ENCODE results near the gene AIF1L. TPM values are rescaled to one million over a fixed set of nuclear protein-coding genes. Genes with fewer than 3 reads are reported as not detected.

Gene AIF1L
- total RNA-seq, 2 experiments from 2014 or later, result not detected

DNA sequence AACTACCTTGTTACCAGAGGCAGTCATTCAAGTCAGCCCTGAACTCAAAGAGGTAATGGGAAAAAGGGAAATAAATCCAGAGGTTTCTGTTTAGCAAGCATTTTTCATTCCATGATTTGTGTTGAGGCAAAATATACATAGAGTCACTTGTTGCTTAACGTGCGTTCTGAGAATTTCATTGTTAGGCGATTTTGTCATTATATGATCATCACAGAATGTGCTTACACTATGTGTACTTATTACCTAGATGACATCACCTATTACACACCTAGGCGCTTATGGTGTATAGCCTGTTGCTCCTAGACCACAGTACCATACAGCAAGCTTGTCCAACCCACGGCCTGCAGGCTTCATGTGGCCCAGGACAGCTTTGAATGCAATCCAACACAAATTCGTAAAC lies 65.3 kb downstream of the AIF1L start:
- Histone ChIP-seq H3K4me2 (ENCODE audit: low read length) (no peak overlapping the region), H3K4me3 (ENCODE audit: low read depth, low read length, poor library complexity, severe bottlenecking) (no peak overlapping the region), H2AFZ (ENCODE audit: low read length) (no peak overlapping the region), H3K4me1 (ENCODE audit: insufficient read depth, low read length, poor library complexity, severe bottlenecking) (no peaks in the 10 kb centered on the region), H3K9me2 (ENCODE audit: insufficient read depth, low read length) (no peaks in the 10 kb centered on the region), H4K20me1 (ENCODE audit: insufficient read depth, low read length) (no peaks in the 10 kb centered on the region), H3K9me3 (ENCODE audit: low read length) (no peaks in the 10 kb centered on the region), H3K27ac (ENCODE audit: low read depth, low read length, poor library complexity, severe bottlenecking) (no peak overlapping the region), H3K79me2 (ENCODE audit: insufficient read depth, low read depth, low read length) (no peaks in the 10 kb centered on the region), H3K36me3 (ENCODE audit: insufficient read depth, low read length) (peaks cover 86% of the 10 kb centered on the region)
- no TSS peak for BruUV-seq (replicated peaks)
- no peak for DNase-seq (ENCODE audit: low spot score)
- no peak for TF ChIP-seq EZH2phosphoT487 (IDR thresholded peaks at IDR 0.05; ENCODE audit: borderline replicate concordance, low read depth, low read length)
- TF ChIP-seq, protein P1, sequence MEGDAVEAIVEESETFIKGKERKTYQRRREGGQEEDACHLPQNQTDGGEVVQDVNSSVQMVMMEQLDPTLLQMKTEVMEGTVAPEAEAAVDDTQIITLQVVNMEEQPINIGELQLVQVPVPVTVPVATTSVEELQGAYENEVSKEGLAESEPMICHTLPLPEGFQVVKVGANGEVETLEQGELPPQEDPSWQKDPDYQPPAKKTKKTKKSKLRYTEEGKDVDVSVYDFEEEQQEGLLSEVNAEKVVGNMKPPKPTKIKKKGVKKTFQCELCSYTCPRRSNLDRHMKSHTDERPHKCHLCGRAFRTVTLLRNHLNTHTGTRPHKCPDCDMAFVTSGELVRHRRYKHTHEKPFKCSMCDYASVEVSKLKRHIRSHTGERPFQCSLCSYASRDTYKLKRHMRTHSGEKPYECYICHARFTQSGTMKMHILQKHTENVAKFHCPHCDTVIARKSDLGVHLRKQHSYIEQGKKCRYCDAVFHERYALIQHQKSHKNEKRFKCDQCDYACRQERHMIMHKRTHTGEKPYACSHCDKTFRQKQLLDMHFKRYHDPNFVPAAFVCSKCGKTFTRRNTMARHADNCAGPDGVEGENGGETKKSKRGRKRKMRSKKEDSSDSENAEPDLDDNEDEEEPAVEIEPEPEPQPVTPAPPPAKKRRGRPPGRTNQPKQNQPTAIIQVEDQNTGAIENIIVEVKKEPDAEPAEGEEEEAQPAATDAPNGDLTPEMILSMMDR (conservative IDR thresholded peaks at IDR 0.05; ENCODE audit: low read length), result no peak
- POLR2A ChIA-PET, result no interaction called here
- intact Hi-C loops (cut with micrococcal nuclease; ENCODE audit: unreplicated experiment), result no loop called here
- CTCF ChIA-PET (ENCODE audit: unreplicated experiment), result no interaction called here

DNA sequence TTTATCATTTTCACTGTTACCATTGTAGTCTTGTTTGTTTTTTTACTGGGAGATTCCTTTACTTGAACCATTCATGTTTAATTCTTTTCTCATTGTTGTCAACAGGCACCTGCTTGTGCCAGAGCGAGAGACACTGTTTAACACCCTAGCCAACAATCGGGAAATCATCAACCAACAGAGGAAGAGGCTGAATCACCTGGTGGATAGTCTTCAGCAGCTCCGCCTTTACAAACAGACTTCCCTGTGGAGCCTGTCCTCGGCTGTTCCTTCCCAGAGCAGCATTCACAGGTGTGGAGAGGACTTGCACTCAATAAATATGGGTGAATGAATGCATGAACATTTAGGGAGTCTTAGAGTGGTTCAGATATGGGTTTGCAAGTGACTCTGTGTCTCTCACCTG lies 66.6 kb downstream of the AIF1L start:
- no peak for DNase-seq (ENCODE audit: low spot score)
- POLR2A ChIA-PET, result interaction anchor here (0.7 kb wide), 1 partner anchor 91 kb away, joined by 3 read pairs; no protein-coding TSS in a partner anchor

DNA sequence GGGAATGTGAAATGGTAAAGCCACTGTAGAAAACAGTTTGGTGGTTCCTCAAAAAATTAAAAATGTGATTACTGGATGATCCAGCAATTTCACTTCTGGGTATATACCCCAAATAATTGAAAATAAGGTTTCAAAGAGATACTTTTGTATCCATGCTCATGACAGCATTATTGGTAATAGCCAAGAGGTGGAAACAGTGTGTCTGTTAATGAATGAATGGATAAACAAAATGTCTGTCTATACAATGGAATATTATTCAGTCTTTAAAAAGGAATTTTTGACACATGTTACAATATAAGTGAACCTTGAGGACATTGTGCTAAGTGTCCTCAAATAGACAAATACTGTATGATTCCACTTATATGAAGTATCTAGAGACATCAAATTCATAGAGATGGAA lies 69.2 kb downstream of the AIF1L start:
- ChIA-PET POLR2A (interaction anchor here (0.6 kb wide), 1 partner anchor 81 kb away, joined by 3 read pairs; no protein-coding TSS in a partner anchor), CTCF (ENCODE audit: unreplicated experiment) (no interaction called here)
- no peak overlapping the region for H3K4me2 ChIP-seq (ENCODE audit: low read length)
- no peak overlapping the region for H2AFZ ChIP-seq (ENCODE audit: low read length)
- no peaks in the 10 kb centered on the region for H4K20me1 ChIP-seq (ENCODE audit: insufficient read depth, low read length)
- BruUV-seq (replicated peaks), result no TSS peak
- H3K36me3 ChIP-seq (ENCODE audit: insufficient read depth, low read length), result peaks cover 84% of the 10 kb centered on the region
- no peak overlapping the region for H3K4me3 ChIP-seq (ENCODE audit: low read depth, low read length, poor library complexity, severe bottlenecking)
- no peaks in the 10 kb centered on the region for H3K9me3 ChIP-seq (ENCODE audit: low read length)
- no peak for DNase-seq (ENCODE audit: low spot score)
- no peak overlapping the region for H3K27ac ChIP-seq (ENCODE audit: low read depth, low read length, poor library complexity, severe bottlenecking)
- H3K9me2 ChIP-seq (ENCODE audit: insufficient read depth, low read length), result no peaks in the 10 kb centered on the region
- no peaks in the 10 kb centered on the region for H3K79me2 ChIP-seq (ENCODE audit: insufficient read depth, low read depth, low read length)
- H3K4me1 ChIP-seq (ENCODE audit: insufficient read depth, low read length, poor library complexity, severe bottlenecking), result no peaks in the 10 kb centered on the region
- intact Hi-C loops (cut with micrococcal nuclease; ENCODE audit: unreplicated experiment), result no loop called here
- TF ChIP-seq EZH2phosphoT487 (IDR thresholded peaks at IDR 0.05; ENCODE audit: borderline replicate concordance, low read depth, low read length), result no peak
- TF ChIP-seq, protein P1 (conservative IDR thresholded peaks at IDR 0.05; ENCODE audit: low read length), result no peak

More for the DNA sequence above, 66.6 kb downstream of the AIF1L start:
- H3K4me1 ChIP-seq (ENCODE audit: insufficient read depth, low read length, poor library complexity, severe bottlenecking), result no peaks in the 10 kb centered on the region
- H3K9me2 ChIP-seq (ENCODE audit: insufficient read depth, low read length), result no peaks in the 10 kb centered on the region
- H3K27ac ChIP-seq (ENCODE audit: low read depth, low read length, poor library complexity, severe bottlenecking), result no peak overlapping the region
- no peaks in the 10 kb centered on the region for H3K79me2 ChIP-seq (ENCODE audit: insufficient read depth, low read depth, low read length)
- H3K4me2 ChIP-seq (ENCODE audit: low read length), result no peak overlapping the region
- CTCF ChIA-PET (ENCODE audit: unreplicated experiment), result no interaction called here
- TF ChIP-seq EZH2phosphoT487 (IDR thresholded peaks at IDR 0.05; ENCODE audit: borderline replicate concordance, low read depth, low read length), result no peak
- TF ChIP-seq, protein P1 (conservative IDR thresholded peaks at IDR 0.05; ENCODE audit: low read length), result no peak
- no peak overlapping the region for H3K4me3 ChIP-seq (ENCODE audit: low read depth, low read length, poor library complexity, severe bottlenecking)
- H3K36me3 ChIP-seq (ENCODE audit: insufficient read depth, low read length), result peaks cover 86% of the 10 kb centered on the region
- H3K9me3 ChIP-seq (ENCODE audit: low read length), result no peaks in the 10 kb centered on the region
- no TSS peak for BruUV-seq (replicated peaks)
- H2AFZ ChIP-seq (ENCODE audit: low read length), result no peak overlapping the region
- no peaks in the 10 kb centered on the region for H4K20me1 ChIP-seq (ENCODE audit: insufficient read depth, low read length)
- intact Hi-C loops (cut with micrococcal nuclease; ENCODE audit: unreplicated experiment), result no loop called here

Data from OCI-LY7 (cell line).